GM19467 (cell line): Measurements from ENCODE around the gene PRXL2B.

Experiments used
- ATAC-seq: cut with Tn5 transposase; IDR thresholded peaks from one replicate; pipeline ENCODE4 v1.9.1; 2021; ENCODE audit warnings: mild to moderate bottlenecking, moderate library complexity; ENCODE audit not compliant: unreplicated experiment

Gene PRXL2B

DNA sequence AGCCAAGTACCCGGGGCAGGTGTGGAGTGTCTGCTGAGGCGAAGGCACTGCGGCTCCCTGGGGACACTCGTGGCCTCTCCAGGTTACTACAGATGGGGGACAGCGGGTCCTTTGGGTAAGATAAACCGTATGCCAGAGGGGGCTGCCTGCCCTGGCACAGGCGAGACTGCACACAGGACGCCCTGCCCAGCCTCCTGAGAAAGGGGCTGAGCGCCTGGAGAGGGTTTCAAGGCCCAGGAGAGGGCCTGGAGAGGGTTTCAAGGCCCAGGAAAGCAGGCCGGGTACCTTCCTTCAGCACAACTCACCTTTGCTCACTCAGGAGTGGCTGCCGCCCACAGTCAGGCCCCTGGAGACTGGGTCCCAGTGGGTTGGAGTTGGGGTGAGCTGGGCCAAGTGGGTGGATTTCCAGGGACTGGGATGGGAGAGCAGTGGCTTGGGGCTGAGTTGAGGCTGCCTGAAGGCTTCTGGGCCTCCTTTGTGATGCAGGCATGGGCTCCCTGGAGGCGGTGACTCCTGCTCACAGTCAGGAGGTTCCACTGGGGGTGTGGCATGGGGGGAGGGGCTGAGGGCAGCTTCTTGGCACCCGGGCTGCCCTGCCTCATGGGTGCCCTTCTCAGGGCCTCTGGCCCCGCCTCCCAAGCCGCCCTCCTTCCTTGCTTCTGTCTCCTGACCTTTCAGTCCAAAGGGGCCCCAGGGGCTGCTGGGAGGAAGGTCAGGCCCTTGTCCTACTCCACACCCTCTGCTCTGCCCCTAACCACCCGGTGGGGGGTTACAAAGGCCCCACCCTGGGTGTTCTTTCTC lies 46.2 kb downstream of the PRXL2B start, which contains the start of gene MMEL1:
Gene MMEL1, minus strand, starts transcription at position 456 of the 801 bp plus-strand sequence. CDS start 3,532 bp downstream, outside the sequence.
- ATAC-seq: no peak

DNA sequence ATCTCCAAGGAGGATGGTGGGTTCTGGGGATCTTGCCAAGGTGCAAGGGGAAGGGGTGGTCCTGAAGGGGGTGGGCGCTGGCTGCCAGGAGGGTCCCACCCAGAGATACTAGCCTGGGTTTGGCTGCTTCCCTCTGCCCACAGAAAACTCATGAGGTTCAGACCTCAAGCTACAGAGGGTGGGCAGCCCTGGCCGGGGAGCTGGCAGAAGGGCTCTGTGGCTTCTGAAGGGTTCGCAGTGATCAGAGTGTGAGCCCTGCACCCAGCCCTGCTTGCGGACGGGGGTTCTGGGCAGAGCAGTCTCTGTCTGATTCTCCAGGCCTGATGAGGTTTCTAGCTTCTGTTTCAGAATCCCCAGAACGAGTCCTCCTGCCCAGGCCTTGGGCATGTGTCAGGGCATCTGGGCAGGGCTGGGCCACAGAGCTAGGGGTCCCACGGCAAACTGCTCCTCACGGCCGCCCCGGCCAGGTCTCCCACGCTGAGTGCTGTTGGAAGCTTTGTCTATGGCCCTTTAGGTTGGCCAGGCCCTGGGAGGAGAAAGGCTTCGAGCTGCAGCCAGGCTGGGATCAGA lies 46.9 kb downstream of the PRXL2B start:
- ATAC-seq: no peak

DNA sequence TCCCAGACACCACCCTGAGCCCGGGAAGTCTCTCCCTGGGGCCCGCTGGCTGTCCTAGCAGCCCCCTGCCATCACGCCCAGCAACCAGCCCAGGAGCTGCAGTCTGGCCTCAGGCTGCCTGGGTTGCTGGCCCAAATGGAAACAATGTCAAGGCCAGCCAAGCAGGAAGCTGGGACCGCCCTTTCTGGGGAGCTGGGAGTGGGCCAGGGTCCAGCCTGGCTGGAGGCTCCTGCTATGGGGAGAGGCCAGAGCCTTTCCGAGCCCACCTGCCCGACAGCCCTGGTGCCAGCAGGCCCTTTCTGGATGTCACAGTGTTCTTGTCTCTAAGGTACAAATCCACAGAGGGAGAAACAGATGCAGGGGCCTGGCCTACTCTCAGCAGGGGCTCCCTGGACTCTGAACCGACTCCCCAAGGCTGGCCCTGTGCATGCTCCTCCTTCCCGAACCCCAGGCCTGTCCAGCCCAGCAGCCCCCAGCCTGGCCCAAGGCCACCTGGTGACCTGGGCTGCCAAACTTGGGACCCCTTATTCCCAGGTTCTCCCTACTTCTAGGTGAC lies 47.4 kb downstream of the PRXL2B start:
- no peak for ATAC-seq

DNA sequence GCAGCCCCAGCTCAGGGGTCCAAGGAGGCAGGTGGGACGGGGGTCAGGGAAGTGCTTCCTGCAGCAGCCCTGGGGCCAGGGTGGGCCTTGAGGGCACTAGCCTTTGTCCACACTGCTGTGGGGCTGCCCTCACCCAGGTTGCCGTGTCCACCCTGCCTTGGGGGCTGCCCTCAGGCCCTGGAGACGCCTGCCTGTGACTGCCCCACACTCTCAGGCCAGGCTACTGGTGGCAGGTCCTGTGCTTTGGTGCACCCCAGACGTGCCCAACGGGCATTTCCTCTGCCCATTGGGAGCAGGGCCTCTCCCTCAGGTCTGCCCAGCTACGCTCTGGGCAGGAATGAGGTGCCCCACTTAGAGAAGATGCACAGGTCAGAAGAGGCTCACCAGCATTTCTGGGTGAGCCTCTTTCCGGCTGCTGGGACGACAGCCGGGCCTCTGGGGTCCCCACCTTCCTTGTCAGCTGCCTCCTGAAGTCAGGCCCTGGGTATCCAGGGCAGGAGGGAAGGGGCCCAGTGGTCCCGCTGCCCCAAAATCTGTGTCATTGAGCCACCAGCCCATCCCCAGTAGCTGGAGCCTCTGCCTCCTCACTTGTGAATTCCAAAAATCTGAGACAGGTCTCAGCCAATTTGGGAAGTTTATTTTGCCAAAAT lies 48.9 kb downstream of the PRXL2B start:
- ATAC-seq: no peak

DNA sequence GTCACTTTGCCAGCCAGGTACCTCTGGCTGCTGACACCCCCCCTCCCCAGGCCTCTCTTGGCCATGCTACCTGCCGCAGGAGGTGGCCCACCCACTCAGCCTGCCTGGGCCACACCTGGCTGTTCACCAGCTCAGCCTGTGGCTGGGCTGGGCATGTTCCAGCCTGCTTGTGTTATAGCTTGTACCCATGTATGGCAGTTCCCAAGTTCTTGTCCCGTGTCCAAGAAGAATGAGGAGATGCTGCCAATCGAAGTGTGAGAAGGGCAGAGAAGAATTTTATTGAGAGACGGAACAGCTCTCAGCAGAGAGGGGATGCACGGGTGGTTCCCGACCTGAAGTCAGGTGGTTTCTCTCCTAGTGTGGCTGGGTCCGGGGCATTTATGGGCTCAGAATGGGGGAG lies 50.2 kb downstream of the PRXL2B start:
- no peak for ATAC-seq

DNA sequence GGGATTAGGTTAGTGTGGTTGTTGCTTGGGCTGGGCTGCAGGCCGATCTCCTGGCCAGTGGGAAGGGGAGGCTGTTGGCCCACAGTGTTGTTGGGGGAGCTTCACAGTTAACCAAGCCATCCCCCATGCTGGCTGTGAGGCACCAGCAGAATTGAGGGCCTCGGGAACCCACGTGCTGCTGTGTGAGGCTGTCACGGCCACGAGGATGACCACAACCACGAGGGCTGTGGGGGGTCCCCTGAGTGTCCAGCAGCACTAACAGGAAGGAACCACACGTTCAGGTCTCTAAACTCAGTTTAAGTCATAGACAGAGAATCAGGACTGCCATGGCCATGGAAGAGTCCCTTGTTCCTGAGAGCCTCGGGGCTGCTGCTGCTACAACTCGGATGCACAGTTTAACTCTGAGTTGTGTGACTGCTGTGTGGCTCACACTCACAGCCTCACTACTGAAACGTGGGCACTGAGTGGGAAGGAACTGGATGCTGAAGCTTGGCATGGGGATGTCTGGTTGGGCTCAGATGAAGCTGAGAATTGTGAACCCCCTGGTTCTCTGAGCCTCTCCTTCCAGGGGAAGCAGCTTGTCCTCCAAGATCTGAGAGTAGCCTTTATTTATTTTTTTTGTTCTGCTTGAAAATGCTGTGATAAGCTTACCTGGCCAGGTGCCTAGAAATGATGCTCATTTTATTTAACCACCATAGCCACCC lies 51.0 kb downstream of the PRXL2B start:
- ATAC-seq: no peak

DNA sequence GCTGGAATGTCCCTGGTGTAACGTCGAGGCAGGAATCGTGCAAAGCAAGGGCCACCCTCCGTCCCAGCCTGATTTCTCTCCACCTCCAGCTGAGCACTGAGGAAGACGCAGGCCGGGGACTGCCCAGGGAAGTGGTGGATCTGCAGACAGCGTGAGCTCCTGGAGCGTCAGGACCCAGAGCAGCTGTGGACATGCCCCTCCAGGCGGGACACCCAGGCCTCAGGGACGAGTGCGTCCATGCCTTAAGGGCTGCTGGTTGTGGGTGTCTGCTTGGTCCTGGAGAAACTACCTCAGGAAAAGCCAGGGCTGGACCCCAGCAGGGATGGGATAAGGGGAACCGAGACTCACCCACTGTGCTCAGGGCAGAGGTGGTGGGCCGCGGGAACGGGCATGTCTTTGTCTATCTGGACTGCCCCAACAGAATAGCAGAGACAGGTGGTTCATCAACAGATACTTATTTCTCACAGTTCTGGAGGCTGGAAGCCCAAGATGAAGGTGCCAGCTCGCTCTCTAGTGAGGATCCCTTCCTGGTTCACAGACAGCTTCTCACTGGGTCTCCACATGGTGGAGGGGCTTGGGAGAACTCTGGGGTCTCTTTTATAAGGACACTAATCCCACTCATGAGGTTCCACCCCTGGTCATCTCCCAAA lies 52.0 kb downstream of the PRXL2B start:
- ATAC-seq: no peak

DNA sequence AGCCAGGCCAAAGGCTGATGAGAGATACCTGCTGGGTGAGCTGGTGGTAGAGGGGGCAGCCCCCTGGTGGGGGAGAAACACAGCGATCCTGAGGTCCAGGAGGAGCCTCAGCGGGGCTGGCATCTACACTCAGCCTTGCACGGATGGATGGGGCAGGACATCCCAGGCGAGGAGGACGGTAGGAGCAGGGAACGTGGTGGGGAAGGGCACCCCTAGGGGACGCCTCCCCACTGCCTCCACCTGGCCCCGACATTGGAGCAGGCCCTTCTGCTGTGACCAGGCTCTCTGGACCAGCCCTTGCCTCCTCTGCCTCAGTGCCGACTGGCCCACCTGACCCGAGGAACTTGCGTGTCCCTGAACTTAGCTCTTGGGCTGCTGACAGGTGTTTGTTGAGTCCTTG lies 52.6 kb downstream of the PRXL2B start:
- ATAC-seq: no peak

DNA sequence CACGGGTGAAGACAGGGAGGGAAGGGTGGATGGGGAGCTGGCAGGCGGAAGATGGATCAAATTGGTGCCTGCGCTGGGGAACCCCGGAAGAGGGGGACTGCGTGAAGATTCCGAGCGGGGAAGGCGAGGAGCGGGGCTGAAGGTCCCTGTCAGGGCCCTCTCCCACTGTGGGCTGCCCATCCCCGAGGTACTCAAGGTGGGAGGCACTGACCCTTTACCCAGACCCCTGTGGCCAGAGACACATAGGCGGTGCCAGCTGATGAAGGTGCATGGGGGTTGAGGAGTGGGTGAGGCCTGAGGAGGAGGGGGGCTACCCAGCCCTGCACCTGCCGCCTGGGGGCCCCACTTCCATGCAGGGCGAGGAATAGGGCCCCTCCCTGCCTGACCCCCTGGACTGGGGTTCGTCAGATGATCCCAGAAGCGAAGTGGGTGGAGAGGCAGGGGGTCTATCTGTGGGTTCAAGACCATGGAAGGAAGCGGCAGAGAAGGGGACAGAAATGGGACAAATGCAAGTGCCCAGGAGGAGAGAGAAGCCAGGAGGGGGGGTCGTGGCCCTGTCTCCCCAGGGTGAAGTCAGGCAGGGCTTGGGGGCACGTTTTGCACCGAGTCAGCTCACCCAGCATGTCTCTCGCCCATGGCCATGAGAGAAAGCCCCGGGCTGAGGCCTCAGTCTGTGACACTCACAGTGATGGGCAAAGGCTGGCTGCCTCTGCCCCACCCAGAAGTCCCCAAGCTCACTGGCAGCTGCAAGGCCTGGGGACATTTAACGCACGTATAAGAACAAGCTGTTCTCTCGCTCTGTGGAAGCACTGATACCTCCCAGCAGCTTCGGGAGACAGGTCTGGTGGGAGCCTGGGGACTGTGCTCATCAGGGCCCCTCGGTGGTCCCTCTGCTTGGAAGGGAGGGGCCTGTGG lies 53.3 kb downstream of the PRXL2B start:
- ATAC-seq: no peak

DNA sequence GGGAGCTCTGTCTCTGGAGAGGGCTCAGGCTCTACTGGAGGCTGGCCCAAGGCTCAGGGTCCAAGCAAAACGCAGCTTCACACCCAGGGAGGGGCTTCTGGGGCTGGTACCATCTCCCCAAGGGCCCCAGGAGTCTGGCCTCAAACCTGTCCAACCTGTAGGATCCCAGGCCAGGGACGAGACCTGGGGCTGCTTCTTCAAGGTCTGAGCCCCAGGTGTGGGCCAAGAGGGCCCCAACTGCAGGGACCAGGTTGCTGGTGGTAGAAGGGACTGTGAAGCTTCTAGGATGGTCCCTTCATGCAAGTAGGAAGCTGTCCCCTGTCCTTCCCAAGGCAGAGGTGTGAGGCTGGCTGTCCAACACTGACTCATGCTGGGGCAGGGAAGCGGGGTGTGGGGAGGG lies 54.0 kb downstream of the PRXL2B start:
- no peak for ATAC-seq
